Measurements from ENCODE around the gene SLIT1. TPM values are rescaled to one million over a fixed set of nuclear protein-coding genes. Genes with fewer than 3 reads are reported as not detected.

SLIT1 gene
- total and polyA plus RNA-seq, 2 donors: 0.19 to 0.58 TPM

- Histone ChIP-seq H3K36me3 (ENCODE audit: insufficient read depth) (no peaks in the 10 kb centered on the region), H3K4me3 (ENCODE audit: low read depth, low read length) (no peak overlapping the region), H3K4me1 (ENCODE audit: insufficient read depth) (no peaks in the 10 kb centered on the region), H3K27ac (ENCODE audit: low read depth) (no peak overlapping the region)
- 74% methylated on average over 16 of the region's 16 CpGs for WGBS
- DNase-seq (ENCODE audit: extremely low spot score): no peak
These were observed 117.9 kb downstream of the SLIT1 start for GRCh38 chr10:97067716-97068391.

GRCh38 chr10:97066877-97067555, 118.7 kb downstream of the SLIT1 start:
- Histone ChIP-seq H3K4me1 (ENCODE audit: insufficient read depth) (no peaks in the 10 kb centered on the region), H3K4me3 (ENCODE audit: low read depth, low read length) (no peak overlapping the region), H3K36me3 (ENCODE audit: insufficient read depth) (no peaks in the 10 kb centered on the region), H3K27ac (ENCODE audit: low read depth) (no peak overlapping the region)
- 77% methylated on average over 13 of the region's 13 CpGs for WGBS
- no peak for DNase-seq (ENCODE audit: extremely low spot score)

DNA sequence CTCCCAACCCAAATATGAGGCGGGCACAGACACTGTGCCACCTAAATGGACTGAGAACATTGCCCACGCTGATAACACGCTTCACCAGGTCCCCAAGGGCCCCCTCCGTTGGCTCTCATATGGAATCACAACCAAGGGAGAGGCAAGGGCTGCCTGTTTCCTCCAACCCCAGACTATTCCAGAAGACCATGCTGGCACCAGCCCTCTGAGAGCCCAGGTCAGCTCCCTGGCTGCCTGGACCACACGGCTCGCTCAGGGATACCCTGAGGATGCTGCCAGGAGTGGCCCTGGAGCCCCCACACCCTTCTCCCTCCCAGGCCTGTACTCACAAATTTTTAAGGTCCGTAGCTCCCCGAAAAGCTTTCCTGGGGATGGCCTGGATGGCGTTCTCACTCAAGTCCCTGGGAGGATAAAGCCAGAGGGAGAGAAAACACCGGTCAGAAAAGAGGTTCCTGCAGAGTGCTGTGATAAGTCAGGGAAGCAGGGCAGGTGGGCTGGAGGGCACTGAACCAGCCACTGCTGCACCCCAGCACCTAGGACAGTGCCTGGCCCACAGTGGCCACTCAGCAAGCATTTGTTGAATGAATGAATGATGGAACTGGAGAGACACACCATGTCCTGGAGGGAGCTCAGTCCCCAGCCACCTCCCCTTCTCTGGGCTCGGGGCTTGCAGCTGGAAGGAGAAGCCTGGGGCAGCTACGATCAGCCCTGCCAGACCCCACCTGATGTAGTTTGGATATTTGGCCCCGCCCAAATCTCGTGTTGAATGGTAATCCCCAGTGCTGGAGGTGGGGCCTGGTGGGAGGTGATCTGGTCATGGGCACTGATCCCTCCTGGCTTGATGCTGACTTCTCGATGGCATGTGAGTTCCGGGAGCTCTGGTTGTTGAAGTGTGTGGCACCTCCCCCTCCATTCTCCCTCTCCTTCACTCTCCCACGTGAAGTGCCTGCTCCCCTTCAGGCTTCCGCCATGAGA, 119.8 kb downstream of the SLIT1 start:
- DNase-seq (ENCODE audit: extremely low spot score): no peak

DNA sequence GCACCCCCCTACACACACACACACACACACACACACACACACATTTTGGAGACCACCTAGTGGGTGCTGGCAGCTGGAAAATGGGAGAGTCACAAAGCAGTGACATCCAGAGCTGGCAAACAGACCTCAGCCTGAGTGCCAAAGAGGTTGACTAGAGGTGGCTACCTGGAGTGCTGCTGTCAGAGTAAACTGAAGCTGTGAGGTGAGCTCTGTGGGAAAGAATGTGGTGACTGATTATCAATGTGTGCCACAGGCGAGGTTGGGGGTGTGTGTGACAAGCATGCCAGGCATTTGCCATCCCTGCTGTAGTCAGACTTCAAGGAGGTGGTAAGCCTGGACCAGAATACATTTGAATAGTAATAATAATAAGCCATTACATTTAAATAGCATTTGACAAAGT, 120.6 kb downstream of the SLIT1 start:
- no peaks in the 10 kb centered on the region for H3K36me3 ChIP-seq (ENCODE audit: insufficient read depth)
- DNase-seq (ENCODE audit: extremely low spot score): no peak
- 74% methylated on average over 1 of the region's 1 CpG for WGBS
- no peak overlapping the region for H3K27ac ChIP-seq (ENCODE audit: low read depth)
- no peaks in the 10 kb centered on the region for H3K4me1 ChIP-seq (ENCODE audit: insufficient read depth)
- no peak overlapping the region for H3K4me3 ChIP-seq (ENCODE audit: low read depth, low read length)

More for the DNA sequence above, 119.8 kb downstream of the SLIT1 start:
- H3K4me3 ChIP-seq (ENCODE audit: low read depth, low read length): no peak overlapping the region
- no peak overlapping the region for H3K27ac ChIP-seq (ENCODE audit: low read depth)
- H3K4me1 ChIP-seq (ENCODE audit: insufficient read depth): no peaks in the 10 kb centered on the region
- WGBS: 67% methylated on average over 18 of the region's 18 CpGs
- no peaks in the 10 kb centered on the region for H3K36me3 ChIP-seq (ENCODE audit: insufficient read depth)

GRCh38 chr10:97063983-97064837, 121.5 kb downstream of the SLIT1 start:
- Histone ChIP-seq H3K36me3 (ENCODE audit: insufficient read depth) (no peaks in the 10 kb centered on the region), H3K4me3 (ENCODE audit: low read depth, low read length) (no peak overlapping the region), H3K4me1 (ENCODE audit: insufficient read depth) (no peaks in the 10 kb centered on the region), H3K27ac (ENCODE audit: low read depth) (no peak overlapping the region)
- DNase-seq (ENCODE audit: extremely low spot score): no peak
- WGBS: 78% methylated on average over 24 of the region's 24 CpGs

- Histone ChIP-seq H3K4me1 (ENCODE audit: insufficient read depth) (no peaks in the 10 kb centered on the region), H3K27ac (ENCODE audit: low read depth) (no peak overlapping the region), H3K4me3 (ENCODE audit: low read depth, low read length) (no peak overlapping the region), H3K36me3 (ENCODE audit: insufficient read depth) (no peaks in the 10 kb centered on the region)
- no peak for DNase-seq (ENCODE audit: extremely low spot score)
- WGBS: 69% methylated on average over 20 of the region's 20 CpGs
These were observed 122.3 kb downstream of the SLIT1 start for GRCh38 chr10:97063271-97063982.

DNA sequence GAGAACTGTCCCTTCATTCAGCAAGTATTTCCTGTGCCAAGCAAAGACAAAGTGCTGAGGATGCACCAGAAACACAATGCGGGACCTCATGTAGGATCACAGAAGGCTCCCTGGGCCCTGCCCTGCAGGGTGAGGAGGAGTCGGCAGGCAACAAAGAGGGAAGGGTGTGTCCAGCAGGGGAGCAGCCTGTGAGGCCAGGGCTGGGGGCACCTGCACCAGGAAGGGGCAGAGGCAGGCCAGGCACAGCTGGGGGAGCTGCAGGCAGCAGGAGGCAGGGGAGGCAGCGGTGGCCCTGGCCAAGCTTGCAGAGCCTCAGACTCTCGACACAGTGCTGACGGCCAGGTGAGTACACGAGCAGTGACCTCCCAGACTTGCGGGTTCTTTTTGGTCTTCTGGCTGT, 123.3 kb downstream of the SLIT1 start:
- H3K4me3 ChIP-seq (ENCODE audit: low read depth, low read length): no peak overlapping the region
- no peaks in the 10 kb centered on the region for H3K36me3 ChIP-seq (ENCODE audit: insufficient read depth)
- no peak for DNase-seq (ENCODE audit: extremely low spot score)
- H3K27ac ChIP-seq (ENCODE audit: low read depth): no peak overlapping the region
- WGBS: 88% methylated on average over 7 of the region's 7 CpGs
- H3K4me1 ChIP-seq (ENCODE audit: insufficient read depth): no peaks in the 10 kb centered on the region

GRCh38 chr10:97062046-97062445, 123.7 kb downstream of the SLIT1 start:
- no peak overlapping the region for H3K4me3 ChIP-seq (ENCODE audit: low read depth, low read length)
- no peak for DNase-seq (ENCODE audit: extremely low spot score)
- 82% methylated on average over 5 of the region's 5 CpGs for WGBS
- no peaks in the 10 kb centered on the region for H3K36me3 ChIP-seq (ENCODE audit: insufficient read depth)
- H3K27ac ChIP-seq (ENCODE audit: low read depth): no peak overlapping the region
- no peaks in the 10 kb centered on the region for H3K4me1 ChIP-seq (ENCODE audit: insufficient read depth)

DNA sequence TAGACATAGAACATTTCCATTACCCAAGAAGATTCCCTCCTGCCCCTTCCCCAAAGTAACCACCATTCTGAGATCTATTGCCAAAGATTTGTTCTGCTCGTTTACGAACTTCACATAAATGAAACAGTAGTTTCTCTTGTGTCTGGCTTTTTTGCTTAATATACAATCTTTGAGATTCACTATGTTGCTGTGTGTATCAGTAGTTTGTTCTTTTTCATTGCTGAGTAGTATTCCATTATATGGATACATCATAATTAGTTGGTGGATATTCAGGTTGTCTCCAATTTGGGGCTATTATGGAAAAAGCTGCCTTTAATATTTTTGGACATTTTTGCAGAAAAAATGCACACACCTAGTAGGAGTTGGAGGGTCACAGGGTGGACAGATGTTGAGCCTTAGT, 124.3 kb downstream of the SLIT1 start:
- no peak for DNase-seq (ENCODE audit: extremely low spot score)
- Histone ChIP-seq H3K4me1 (ENCODE audit: insufficient read depth) (no peaks in the 10 kb centered on the region), H3K36me3 (ENCODE audit: insufficient read depth) (no peaks in the 10 kb centered on the region), H3K27ac (ENCODE audit: low read depth) (no peak overlapping the region), H3K4me3 (ENCODE audit: low read depth, low read length) (no peak overlapping the region)
- WGBS: 96% methylated on average over 2 of the region's 2 CpGs

GRCh38 chr10:97060441-97061084, 125.2 kb downstream of the SLIT1 start:
- Histone ChIP-seq H3K4me1 (ENCODE audit: insufficient read depth) (no peaks in the 10 kb centered on the region), H3K27ac (ENCODE audit: low read depth) (no peak overlapping the region), H3K4me3 (ENCODE audit: low read depth, low read length) (no peak overlapping the region), H3K36me3 (ENCODE audit: insufficient read depth) (no peaks in the 10 kb centered on the region)
- DNase-seq (ENCODE audit: extremely low spot score): no peak
- WGBS: 88% methylated on average over 15 of the region's 15 CpGs

GRCh38 chr10:97059872-97060205, 125.9 kb downstream of the SLIT1 start:
- WGBS: 71% methylated on average over 7 of the region's 7 CpGs
- H3K36me3 ChIP-seq (ENCODE audit: insufficient read depth): no peaks in the 10 kb centered on the region
- no peak overlapping the region for H3K27ac ChIP-seq (ENCODE audit: low read depth)
- no peak for DNase-seq (ENCODE audit: extremely low spot score)
- H3K4me3 ChIP-seq (ENCODE audit: low read depth, low read length): no peak overlapping the region
- no peaks in the 10 kb centered on the region for H3K4me1 ChIP-seq (ENCODE audit: insufficient read depth)

Data from urinary bladder (tissue), 4 donors.